GM04504 (cell line): ENCODE data around the gene SLFN12L.
"Not testable (repeated sequence)": the region's sequence is repeated elsewhere in the genome, so short reads cannot be mapped to it uniquely, and the experiment has no call there.

Experiments
- DNase-seq: peaks from one replicate; pipeline ENCODE4 v3.0.0-alpha.2; 2012; ENCODE audit warnings: low read depth

The SLFN12L gene

GRCh38 chr17:35496451-35497290 lies 40.8 kb downstream of the SLFN12L start:
- no peak for DNase-seq

GRCh38 chr17:35493040-35493439 lies 44.4 kb downstream of the SLFN12L start:
- no peak for DNase-seq

- no peak for DNase-seq
Measured at GRCh38 chr17:35491417-35491816, 46.1 kb downstream of the SLFN12L start.

- no peak for DNase-seq
Measured at GRCh38 chr17:35489944-35490343, 47.5 kb downstream of the SLFN12L start.

- DNase-seq = no peak
Measured at GRCh38 chr17:35488991-35489390, 48.5 kb downstream of the SLFN12L start.

- peak; percentile 6 for DNase-seq
Measured at GRCh38 chr17:35486920-35487732, 50.4 kb downstream of the SLFN12L start.

- no peak for DNase-seq
Measured at GRCh38 chr17:35479271-35479670, 58.2 kb downstream of the SLFN12L start.

GRCh38 chr17:35477248-35477647 lies 60.2 kb downstream of the SLFN12L start:
- DNase-seq = no peak

GRCh38 chr17:35476283-35476820 lies 61.1 kb downstream of the SLFN12L start:
- no peak for DNase-seq

- DNase-seq = no peak
Measured at GRCh38 chr17:35468475-35468874, 69.0 kb downstream of the SLFN12L start.

- no peak for DNase-seq
Measured at GRCh38 chr17:35467824-35468223, 69.7 kb downstream of the SLFN12L start.

- no peak for DNase-seq
Measured at GRCh38 chr17:35460354-35460851, 77.1 kb downstream of the SLFN12L start.

- DNase-seq = not testable (repeated sequence)
Measured at GRCh38 chr17:35454035-35454434, 83.4 kb downstream of the SLFN12L start.

- DNase-seq = no peak
Measured at GRCh38 chr17:35453171-35453570, 84.3 kb downstream of the SLFN12L start.

- DNase-seq = no peak
Measured at GRCh38 chr17:35449371-35449931, 88.0 kb downstream of the SLFN12L start.

- DNase-seq = no peak
Measured at GRCh38 chr17:35448899-35449227, 88.6 kb downstream of the SLFN12L start.

- no peak for DNase-seq
Measured at GRCh38 chr17:35448214-35448898, 89.1 kb downstream of the SLFN12L start, which contains the start of gene SLFN13. TSS of gene SLFN13 (minus strand) at chr17:35448766. CDS start at chr17:35445680, 3,086 bp downstream.

GRCh38 chr17:35447499-35447898 lies 90.0 kb downstream of the SLFN12L start:
- no peak for DNase-seq

GRCh38 chr17:35438433-35438832 lies 99.0 kb downstream of the SLFN12L start:
- DNase-seq = no peak

- peak; percentile 95 for DNase-seq
Measured at GRCh38 chr17:35433075-35433894, 104.2 kb downstream of the SLFN12L start.
